Measurements from ENCODE around the gene MCM9.

DNA sequence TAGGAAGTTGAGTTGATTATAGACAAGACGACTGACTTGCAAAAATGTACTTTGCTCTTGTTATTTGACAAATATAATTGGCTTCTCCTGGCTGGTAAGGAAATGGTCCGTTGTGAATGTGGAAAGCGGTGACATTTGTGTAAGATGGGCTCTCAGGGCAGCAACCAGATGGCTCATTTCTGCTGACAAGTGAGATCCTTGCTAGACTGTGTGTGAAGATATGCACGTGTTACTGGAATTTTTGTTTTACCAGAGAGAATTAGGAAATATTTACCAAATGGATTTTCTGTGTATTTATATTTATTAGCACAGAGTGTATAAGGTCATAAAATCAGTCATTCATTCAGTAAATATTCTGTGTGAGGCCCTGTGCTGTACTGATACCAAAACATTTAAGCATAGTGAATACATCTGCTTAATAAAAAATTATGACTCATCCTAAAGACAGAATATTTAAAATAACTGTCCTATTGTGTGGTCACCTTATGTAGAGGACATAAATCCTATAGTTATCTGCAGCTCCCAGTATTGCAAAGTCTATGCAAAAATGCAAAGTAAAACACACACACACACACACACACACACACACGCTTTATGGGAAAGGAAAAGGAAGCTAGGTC lies 150.9 kb downstream of the MCM9 start:
- no peak for TF ChIP-seq CTCF (IDR thresholded peaks at IDR 0.05)
- TF ChIP-seq POLR2A (IDR thresholded peaks at IDR 0.05): no peak
- TF ChIP-seq POLR2AphosphoS5 (IDR thresholded peaks at IDR 0.05): no peak
